K562 treated with DMSO at 1 percent for 4 hours (cell line): ENCODE data around the gene NUF2. TPM values are rescaled to one million over a fixed set of nuclear protein-coding genes. Genes with fewer than 3 reads are reported as not detected.

Experiments
- total RNA-seq: library from RNA; unstranded; fragments of 300-600 nt; gene quantifications from 2 replicates; pipeline ENCODE4 v1.2.3, GENCODE V29; 2022; ENCODE audit not compliant: insufficient read depth

NUF2 gene
- total RNA-seq: 31.7 and 34.9 TPM in 2 replicates

DNA sequence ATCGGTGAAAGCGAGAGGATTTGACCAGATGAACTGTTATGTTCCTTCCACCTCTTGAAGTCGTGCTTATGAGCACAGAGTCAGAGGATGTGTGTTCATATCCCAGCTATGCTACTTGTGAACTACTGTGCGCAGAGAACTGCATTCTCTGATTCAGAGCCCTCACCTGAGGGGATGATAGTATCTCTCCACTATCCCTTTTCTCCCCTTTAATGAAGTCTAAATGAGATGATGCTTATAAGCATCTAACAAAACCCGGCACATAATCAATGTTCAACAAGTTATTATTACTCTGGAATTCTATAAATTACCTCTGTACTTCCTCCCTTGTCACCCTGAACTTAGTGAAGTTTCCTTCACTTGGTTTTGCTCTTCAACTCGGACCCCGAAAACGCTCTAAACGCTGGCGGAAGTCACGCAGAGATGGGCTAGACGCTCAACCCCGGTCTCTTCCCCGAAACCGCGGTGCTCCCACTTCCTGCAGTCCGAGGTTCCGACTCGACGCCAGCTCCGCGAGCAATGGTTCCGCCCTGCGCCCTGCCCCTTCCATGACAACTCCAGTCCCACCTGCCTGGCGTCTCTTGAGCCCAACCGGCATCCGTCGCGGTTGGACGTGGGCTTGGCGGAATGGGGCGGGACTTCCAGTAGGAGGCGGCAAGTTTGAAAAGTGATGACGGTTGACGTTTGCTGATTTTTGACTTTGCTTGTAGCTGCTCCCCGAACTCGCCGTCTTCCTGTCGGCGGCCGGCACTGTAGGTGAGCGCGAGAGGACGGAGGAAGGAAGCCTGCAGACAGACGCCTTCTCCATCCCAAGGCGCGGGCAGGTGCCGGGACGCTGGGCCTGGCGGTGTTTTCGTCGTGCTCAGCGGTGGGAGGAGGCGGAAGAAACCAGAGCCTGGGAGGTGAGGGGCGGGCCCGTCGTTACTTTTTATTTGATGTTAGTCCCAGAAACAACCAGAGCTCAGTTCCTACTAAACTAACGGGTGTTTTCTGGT, at the start of gene NUF2:
TSS of gene NUF2 (plus strand) at position 644 of the 995 bp plus-strand sequence. CDS start 4,098 bp downstream, outside the sequence.

Other genes starting within 250 kb of the NUF2 start
- 0.80 and 1.2 TPM in 2 replicates for gene RGS5, start 119.0 kb upstream of the NUF2 start, total RNA-seq